ENCODE data around the gene FAM72A.
"Not testable (repeated sequence)": the region's sequence is repeated elsewhere in the genome, so short reads cannot be mapped to it uniquely, and the experiment has no call there.

FAM72A gene

GRCh38 chr1:206167350-206168029 lies 35.1 kb downstream of the FAM72A start:
- DNase-seq = not testable (repeated sequence)

DNA sequence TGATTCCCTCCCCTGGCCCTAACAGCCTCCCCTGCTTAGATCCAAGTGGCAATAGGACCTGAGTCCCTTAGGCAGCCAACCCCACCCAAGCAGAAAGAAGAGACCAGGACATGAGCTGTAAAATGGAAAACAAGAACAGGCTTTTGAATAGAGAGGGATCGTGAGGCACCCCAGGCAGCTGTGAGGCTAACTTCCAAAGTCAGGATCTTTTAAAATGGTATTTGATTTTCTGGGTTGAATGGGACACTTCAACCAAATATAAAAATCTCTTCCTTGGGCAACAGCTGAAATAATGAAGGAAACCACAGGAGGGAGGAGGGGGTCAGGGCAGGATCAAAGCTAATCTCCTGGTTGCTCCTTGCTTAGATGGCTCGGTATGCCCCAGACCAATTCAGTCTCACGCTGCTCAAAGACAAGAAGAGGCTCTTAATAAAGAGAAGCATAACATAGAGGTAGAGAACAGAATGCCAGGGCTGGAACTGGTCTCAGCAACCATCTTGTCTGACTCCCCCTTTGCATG lies 56.8 kb downstream of the FAM72A start:
- DNase-seq = no peak

- DNase-seq = no peak
Measured at GRCh38 chr1:206144605-206145004, 58.0 kb downstream of the FAM72A start.

DNA sequence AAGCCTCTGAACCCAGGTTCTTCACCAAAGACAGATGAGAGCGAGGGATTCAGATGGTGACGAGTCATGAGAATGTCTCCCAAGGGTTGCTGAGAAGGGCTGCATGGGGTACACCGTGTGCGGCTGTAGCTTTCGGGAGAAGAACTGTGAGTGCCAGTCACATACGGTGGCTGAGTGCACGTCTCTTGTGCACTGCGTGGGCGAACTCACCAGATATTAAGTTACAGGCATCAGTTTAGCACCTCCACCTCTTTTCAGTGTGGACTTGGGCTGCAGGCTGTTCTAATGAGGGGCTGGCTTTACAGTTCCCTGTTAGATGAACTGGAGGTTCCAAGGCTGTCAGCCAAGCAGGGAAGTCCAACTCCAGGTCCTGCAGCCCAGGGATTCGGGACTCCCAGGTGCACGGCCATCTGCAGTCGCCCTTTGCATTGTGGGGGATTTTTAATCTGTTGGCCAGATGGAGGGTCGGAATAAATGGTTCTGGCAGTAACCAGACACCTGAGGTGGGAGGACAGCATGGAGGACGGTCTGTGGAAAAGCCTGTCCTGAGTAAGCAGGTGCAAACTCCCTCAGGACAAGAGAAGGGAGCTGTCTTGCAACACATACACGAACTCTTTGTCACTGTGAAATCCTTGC lies 59.0 kb downstream of the FAM72A start:
- no peak for DNase-seq

GRCh38 chr1:206142770-206143169 lies 59.9 kb downstream of the FAM72A start:
- no peak for DNase-seq

- no peak for DNase-seq
Measured at GRCh38 chr1:206142011-206142410, 60.6 kb downstream of the FAM72A start.

- no peak for DNase-seq
Measured at GRCh38 chr1:206136241-206136640, 66.4 kb downstream of the FAM72A start.
